ENCODE measurements around the gene PCP4. TPM values are rescaled to one million over a fixed set of nuclear protein-coding genes. Genes with fewer than 3 reads are reported as not detected.

The PCP4 gene
- total RNA-seq, 1 donor from 2014 or later, result 5.4 TPM

DNA sequence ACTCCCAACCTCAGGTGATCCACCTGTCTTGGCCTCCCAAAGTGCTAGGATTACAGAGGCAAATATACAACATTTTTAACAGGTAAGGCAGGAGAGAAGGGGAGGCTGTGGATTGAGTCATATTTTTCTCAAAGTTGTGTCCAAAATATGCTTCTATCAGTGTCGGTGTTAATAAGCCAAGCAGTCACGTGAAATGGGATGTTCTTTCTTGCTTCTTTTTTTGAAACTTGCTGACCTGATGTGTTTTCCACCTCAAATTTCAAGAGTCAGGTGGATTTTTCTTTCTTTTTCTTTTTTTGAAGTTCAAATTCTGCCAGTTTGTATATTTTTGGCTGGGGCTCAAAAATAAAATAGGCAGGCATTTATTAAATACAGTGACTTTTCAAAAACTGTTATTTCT lies 91.5 kb downstream of the PCP4 start:
- H3K4me3 ChIP-seq, result no peak overlapping the region
- H3K36me3 ChIP-seq, result no peaks in the 10 kb centered on the region
- no peak overlapping the region for H3K27ac ChIP-seq (replicated peaks)
- intact Hi-C loops (cut with micrococcal nuclease), result no loop called here
- peaks cover 27% of the 10 kb centered on the region for H3K9me3 ChIP-seq (replicated peaks)
- H3K27me3 ChIP-seq (ENCODE audit: low read depth), result peaks cover 10% of the 10 kb centered on the region
- no peaks in the 10 kb centered on the region for H3K4me1 ChIP-seq
- TF ChIP-seq, protein P1, sequence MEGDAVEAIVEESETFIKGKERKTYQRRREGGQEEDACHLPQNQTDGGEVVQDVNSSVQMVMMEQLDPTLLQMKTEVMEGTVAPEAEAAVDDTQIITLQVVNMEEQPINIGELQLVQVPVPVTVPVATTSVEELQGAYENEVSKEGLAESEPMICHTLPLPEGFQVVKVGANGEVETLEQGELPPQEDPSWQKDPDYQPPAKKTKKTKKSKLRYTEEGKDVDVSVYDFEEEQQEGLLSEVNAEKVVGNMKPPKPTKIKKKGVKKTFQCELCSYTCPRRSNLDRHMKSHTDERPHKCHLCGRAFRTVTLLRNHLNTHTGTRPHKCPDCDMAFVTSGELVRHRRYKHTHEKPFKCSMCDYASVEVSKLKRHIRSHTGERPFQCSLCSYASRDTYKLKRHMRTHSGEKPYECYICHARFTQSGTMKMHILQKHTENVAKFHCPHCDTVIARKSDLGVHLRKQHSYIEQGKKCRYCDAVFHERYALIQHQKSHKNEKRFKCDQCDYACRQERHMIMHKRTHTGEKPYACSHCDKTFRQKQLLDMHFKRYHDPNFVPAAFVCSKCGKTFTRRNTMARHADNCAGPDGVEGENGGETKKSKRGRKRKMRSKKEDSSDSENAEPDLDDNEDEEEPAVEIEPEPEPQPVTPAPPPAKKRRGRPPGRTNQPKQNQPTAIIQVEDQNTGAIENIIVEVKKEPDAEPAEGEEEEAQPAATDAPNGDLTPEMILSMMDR (IDR thresholded peaks at IDR 0.05; ENCODE audit: borderline replicate concordance), result no peak
- no peak for DNase-seq

DNA sequence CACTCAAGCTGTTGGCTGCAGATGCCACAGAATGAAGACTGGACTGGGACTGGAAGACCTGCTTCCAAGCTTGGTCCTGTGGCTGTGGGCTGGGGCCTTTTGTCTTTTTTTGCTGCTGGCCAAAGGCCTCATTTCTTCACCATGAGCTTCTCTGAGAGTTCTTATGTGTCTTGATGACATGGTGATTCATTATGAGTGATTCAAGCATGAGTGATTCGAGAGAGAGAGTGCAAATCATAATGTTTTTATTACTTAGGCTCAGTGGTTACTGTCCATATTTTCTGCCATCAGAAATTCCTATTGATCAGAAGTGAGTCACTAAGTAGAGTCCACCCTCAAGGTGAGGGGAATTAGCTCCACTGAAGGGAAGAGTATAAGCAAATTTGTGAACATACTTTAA lies 94.0 kb downstream of the PCP4 start:
- DNase-seq, result no peak
- intact Hi-C loops (cut with micrococcal nuclease), result no loop called here
- no peak overlapping the region for H3K27ac ChIP-seq (replicated peaks)
- H3K36me3 ChIP-seq, result no peaks in the 10 kb centered on the region
- no peak overlapping the region for H3K4me3 ChIP-seq
- TF ChIP-seq, protein P1 (IDR thresholded peaks at IDR 0.05; ENCODE audit: borderline replicate concordance), result no peak
- H3K4me1 ChIP-seq, result no peaks in the 10 kb centered on the region
- H3K9me3 ChIP-seq (replicated peaks), result peaks cover 27% of the 10 kb centered on the region
- H3K27me3 ChIP-seq (ENCODE audit: low read depth), result no peaks in the 10 kb centered on the region

DNA sequence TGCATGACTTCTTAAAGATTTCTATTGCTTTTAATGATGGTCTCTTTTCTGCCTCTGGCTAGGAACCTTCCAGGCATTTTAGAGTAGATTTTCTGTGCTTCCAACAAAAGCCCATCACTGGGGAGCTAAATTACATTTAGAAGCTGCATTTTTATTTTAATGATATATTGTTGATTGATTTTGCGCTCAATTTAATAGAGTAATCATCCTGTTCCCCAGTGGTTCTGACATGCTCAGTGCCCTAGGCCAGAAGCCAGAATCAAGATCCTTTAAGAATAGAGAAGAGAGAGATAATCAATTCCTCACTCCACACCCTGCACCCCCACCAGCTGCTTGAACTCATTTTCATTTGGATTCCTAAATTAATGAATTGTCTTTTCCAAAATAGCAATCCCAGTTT lies 97.8 kb downstream of the PCP4 start:
- intact Hi-C loops (cut with micrococcal nuclease), result no loop called here
- DNase-seq, result no peak
- no peaks in the 10 kb centered on the region for H3K27me3 ChIP-seq (ENCODE audit: low read depth)

DNA sequence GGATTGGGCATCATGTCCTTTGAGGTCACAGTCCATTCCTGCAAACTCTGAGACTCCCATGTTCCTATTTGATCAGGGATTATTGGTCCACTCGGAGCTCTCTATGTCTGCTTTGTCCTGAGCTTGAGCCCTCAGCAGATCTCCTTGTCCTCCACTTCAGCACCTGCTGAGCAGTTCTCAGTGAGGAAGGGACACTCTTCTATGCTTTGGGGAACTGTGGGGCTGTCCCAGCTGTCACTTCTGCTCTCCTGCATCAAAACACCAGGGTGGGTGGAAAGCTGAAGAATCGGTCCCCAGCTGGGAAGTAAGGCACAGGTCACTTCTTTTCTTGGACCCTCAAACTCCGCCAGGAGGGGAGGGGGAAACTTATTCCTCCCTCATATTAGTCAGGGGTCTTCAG lies 99.5 kb downstream of the PCP4 start:
- Histone ChIP-seq H3K4me3 (no peak overlapping the region), H3K4me1 (no peaks in the 10 kb centered on the region), H3K27ac (replicated peaks) (no peak overlapping the region), H3K36me3 (no peaks in the 10 kb centered on the region), H3K9me3 (replicated peaks) (peaks cover 8% of the 10 kb centered on the region), H3K27me3 (ENCODE audit: low read depth) (no peaks in the 10 kb centered on the region)
- TF ChIP-seq, protein P1 (IDR thresholded peaks at IDR 0.05; ENCODE audit: borderline replicate concordance), result no peak
- DNase-seq, result no peak
- intact Hi-C loops (cut with micrococcal nuclease), result no loop called here

More for the DNA sequence above, 97.8 kb downstream of the PCP4 start:
- Histone ChIP-seq H3K9me3 (replicated peaks) (peaks cover 23% of the 10 kb centered on the region), H3K4me1 (no peaks in the 10 kb centered on the region), H3K4me3 (no peak overlapping the region), H3K36me3 (no peaks in the 10 kb centered on the region), H3K27ac (replicated peaks) (no peak overlapping the region)
- TF ChIP-seq, protein P1 (IDR thresholded peaks at IDR 0.05; ENCODE audit: borderline replicate concordance), result no peak

DNA sequence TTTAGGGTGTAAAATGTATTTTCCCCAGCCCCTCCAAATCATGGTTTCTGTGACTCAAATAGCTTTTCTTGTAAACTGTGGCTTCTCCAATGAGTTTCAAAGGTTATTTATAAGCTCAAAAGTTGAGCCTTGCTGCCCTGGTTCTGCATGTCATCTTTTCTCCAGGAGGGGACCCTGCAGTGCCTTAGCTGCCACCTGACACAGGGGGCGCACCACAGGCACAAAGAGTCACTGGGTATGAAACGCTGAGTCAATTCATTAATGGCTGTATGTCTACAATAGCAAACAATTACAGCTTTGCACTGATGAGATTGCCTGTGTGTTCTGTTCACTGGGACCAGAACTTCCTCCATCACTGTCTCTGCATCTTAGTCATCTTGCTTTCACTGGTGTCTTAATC lies 100.8 kb downstream of the PCP4 start:
- TF ChIP-seq, protein P1 (IDR thresholded peaks at IDR 0.05; ENCODE audit: borderline replicate concordance), result no peak
- intact Hi-C loops (cut with micrococcal nuclease), result no loop called here
- no peak for DNase-seq

More for the DNA sequence above, 100.8 kb downstream of the PCP4 start:
- Histone ChIP-seq H3K9me3 (replicated peaks) (peaks cover 8% of the 10 kb centered on the region), H3K4me3 (no peak overlapping the region), H3K27ac (replicated peaks) (no peak overlapping the region), H3K4me1 (no peaks in the 10 kb centered on the region), H3K27me3 (ENCODE audit: low read depth) (no peaks in the 10 kb centered on the region), H3K36me3 (no peaks in the 10 kb centered on the region)
